SK-N-SH treated with all-trans-retinoic acid at 6 μM for 48 hours (cell line): ENCODE data around the gene DPM1.

ENCODE experiments used
- CREB5 ChIP-seq: fragments of 250-450 bp; sonication (Bioruptor Pico); IDR thresholded peaks from 2 replicates; pipeline ENCODE4 v1.5.1; 2020; ENCODE audit warnings: low read depth, mild to moderate bottlenecking, moderate library complexity
- ESRRG ChIP-seq: fragments of 250-450 bp; sonication (Bioruptor Pico); IDR thresholded peaks from 2 replicates; pipeline ENCODE4 v1.6.1; 2021; ENCODE audit warnings: mild to moderate bottlenecking
- GLIS3 ChIP-seq: fragments of 250-450 bp; sonication (Bioruptor Pico); IDR thresholded peaks from 2 replicates; pipeline ENCODE4 v1.5.0; 2020; ENCODE audit warnings: mild to moderate bottlenecking, moderate library complexity
- PATZ1 ChIP-seq: fragments of 250-450 bp; sonication (Bioruptor Pico); IDR thresholded peaks from 2 replicates; pipeline ENCODE4 v1.8.0; 2020; ENCODE audit warnings: mild to moderate bottlenecking, moderate library complexity, borderline replicate concordance
- PPARA ChIP-seq: fragments of 250-450 bp; sonication (Bioruptor Pico); IDR thresholded peaks from 2 replicates; pipeline ENCODE4 v1.5.0; 2020; ENCODE audit warnings: mild to moderate bottlenecking, borderline replicate concordance
- RARB ChIP-seq: fragments of 250-450 bp; sonication (Bioruptor Pico); IDR thresholded peaks from 2 replicates; pipeline ENCODE4 v1.8.0; 2021; ENCODE audit warnings: mild to moderate bottlenecking, moderate library complexity
- TCF4 ChIP-seq: fragments of 250-450 bp; sonication (Bioruptor Pico); IDR thresholded peaks from 2 replicates; pipeline ENCODE4 v1.8.0; 2021; ENCODE audit warnings: mild to moderate bottlenecking, moderate library complexity, borderline replicate concordance
- TOX ChIP-seq: fragments of 250-450 bp; sonication (Bioruptor Pico); IDR thresholded peaks from 2 replicates; pipeline ENCODE4 v1.8.0; 2021; ENCODE audit warnings: mild to moderate bottlenecking, moderate library complexity, borderline replicate concordance
- ZFP3 ChIP-seq: fragments of 250-450 bp; sonication (Bioruptor Pico); IDR thresholded peaks from 2 replicates; pipeline ENCODE4 v1.5.0; 2020; ENCODE audit warnings: mild to moderate bottlenecking, moderate library complexity
- ZFP30 ChIP-seq: fragments of 450-650 bp; formaldehyde crosslinking; IDR thresholded peaks from 2 replicates; pipeline ENCODE4 v1.5.0; 2022; ENCODE audit warnings: mild to moderate bottlenecking, moderate library complexity
- ZNF70 ChIP-seq: fragments of 450-650 bp; formaldehyde crosslinking; IDR thresholded peaks from 2 replicates; pipeline ENCODE4 v1.5.0; 2020; ENCODE audit warnings: mild to moderate bottlenecking, moderate library complexity

- no peak for TF ChIP-seq RARB (CRISPR knock-in tag)
- no peak for TF ChIP-seq ZFP3 (CRISPR knock-in tag)
- TF ChIP-seq PATZ1 (CRISPR knock-in tag) = no peak
- TF ChIP-seq ZNF70 = no peak
- no peak for TF ChIP-seq CREB5 (CRISPR knock-in tag)
- no peak for TF ChIP-seq GLIS3 (CRISPR knock-in tag)
- TF ChIP-seq PPARA (CRISPR knock-in tag) = no peak
- no peak for TF ChIP-seq TCF4 (CRISPR knock-in tag)
- TF ChIP-seq ESRRG = no peak
- TF ChIP-seq ZFP30 (CRISPR knock-in tag) = no peak
- no peak for TF ChIP-seq TOX (CRISPR knock-in tag)
These were observed 32.7 kb upstream of the DPM1 start for GRCh38 chr20:50991076-50991475.
